Measurements from ENCODE around the gene PRKACA.

The PRKACA gene

GRCh38 chr19:14085309-14085995 lies 32.1 kb downstream of the PRKACA start, which contains the start of gene C19orf67:
C19orf67 (minus strand) TSS chr19:14085783; CDS start chr19:14085627, 156 bp downstream.
- no peak for TF ChIP-seq CTCF (IDR thresholded peaks at IDR 0.05; ENCODE audit: low read depth, low read length)
- Histone ChIP-seq H3K27me3 (no peaks in the 10 kb centered on the region), H3K4me1 (no peaks in the 10 kb centered on the region), H3K9me3 (no peaks in the 10 kb centered on the region), H3K4me3 (ENCODE audit: low read depth, low read length) (no peak within 1 kb of the TSS), H3K36me3 (peaks cover 11% of the 10 kb centered on the region)
- DNase-seq = no peak

- no peaks in the 10 kb centered on the region for H3K9me3 ChIP-seq
- H3K36me3 ChIP-seq = no peaks in the 10 kb centered on the region
- no peaks in the 10 kb centered on the region for H3K4me1 ChIP-seq
- H3K27me3 ChIP-seq = no peaks in the 10 kb centered on the region
- no peak overlapping the region for H3K4me3 ChIP-seq (ENCODE audit: low read depth, low read length)
- no peak for DNase-seq
- TF ChIP-seq CTCF (IDR thresholded peaks at IDR 0.05; ENCODE audit: low read depth, low read length) = no peak
Observed at GRCh38 chr19:14082675-14082960, 34.9 kb downstream of the PRKACA start.

- Histone ChIP-seq H3K4me1 (no peaks in the 10 kb centered on the region), H3K36me3 (no peaks in the 10 kb centered on the region), H3K4me3 (ENCODE audit: low read depth, low read length) (peak overlapping the region; percentile 94), H3K27me3 (no peaks in the 10 kb centered on the region), H3K9me3 (no peaks in the 10 kb centered on the region)
- DNase-seq = no peak
- no peak for TF ChIP-seq CTCF (IDR thresholded peaks at IDR 0.05; ENCODE audit: low read depth, low read length)
Observed at GRCh38 chr19:14081797-14082674, 35.5 kb downstream of the PRKACA start.

GRCh38 chr19:14080887-14081796 lies 36.4 kb downstream of the PRKACA start:
- Histone ChIP-seq H3K36me3 (no peaks in the 10 kb centered on the region), H3K27me3 (no peaks in the 10 kb centered on the region), H3K4me3 (ENCODE audit: low read depth, low read length) (peak overlapping the region; percentile 94), H3K4me1 (no peaks in the 10 kb centered on the region), H3K9me3 (no peaks in the 10 kb centered on the region)
- DNase-seq = peak; percentile 97
- TF ChIP-seq CTCF (IDR thresholded peaks at IDR 0.05; ENCODE audit: low read depth, low read length) = no peak

- no peaks in the 10 kb centered on the region; the same call in none of the 2 replicates for H3K4me1 ChIP-seq
- no peak overlapping the region for H3K4me3 ChIP-seq (ENCODE audit: low read depth, low read length)
- H3K9me3 ChIP-seq = no peaks in the 10 kb centered on the region
- H3K27me3 ChIP-seq = peaks cover 13% of the 10 kb centered on the region
- no peaks in the 10 kb centered on the region for H3K36me3 ChIP-seq
- TF ChIP-seq CTCF (IDR thresholded peaks at IDR 0.05; ENCODE audit: low read depth, low read length) = no peak
- no peak for DNase-seq
Observed at GRCh38 chr19:14078411-14078810, 39.2 kb downstream of the PRKACA start.

All from BE2C (cell line).